Middle frontal gyrus (tissue), 1 donor: ENCODE results near the gene JCAD.

Experiments used
- DNase-seq: peaks from one replicate; pipeline ENCODE4 v3.0.0-alpha.2; 2015; ENCODE audit warnings: low spot score; ENCODE audit errors: extremely low spot score

Gene JCAD

GRCh38 chr10:30045961-30046360 is 13.4 kb downstream of the JCAD start:
- DNase-seq, result no peak

DNA sequence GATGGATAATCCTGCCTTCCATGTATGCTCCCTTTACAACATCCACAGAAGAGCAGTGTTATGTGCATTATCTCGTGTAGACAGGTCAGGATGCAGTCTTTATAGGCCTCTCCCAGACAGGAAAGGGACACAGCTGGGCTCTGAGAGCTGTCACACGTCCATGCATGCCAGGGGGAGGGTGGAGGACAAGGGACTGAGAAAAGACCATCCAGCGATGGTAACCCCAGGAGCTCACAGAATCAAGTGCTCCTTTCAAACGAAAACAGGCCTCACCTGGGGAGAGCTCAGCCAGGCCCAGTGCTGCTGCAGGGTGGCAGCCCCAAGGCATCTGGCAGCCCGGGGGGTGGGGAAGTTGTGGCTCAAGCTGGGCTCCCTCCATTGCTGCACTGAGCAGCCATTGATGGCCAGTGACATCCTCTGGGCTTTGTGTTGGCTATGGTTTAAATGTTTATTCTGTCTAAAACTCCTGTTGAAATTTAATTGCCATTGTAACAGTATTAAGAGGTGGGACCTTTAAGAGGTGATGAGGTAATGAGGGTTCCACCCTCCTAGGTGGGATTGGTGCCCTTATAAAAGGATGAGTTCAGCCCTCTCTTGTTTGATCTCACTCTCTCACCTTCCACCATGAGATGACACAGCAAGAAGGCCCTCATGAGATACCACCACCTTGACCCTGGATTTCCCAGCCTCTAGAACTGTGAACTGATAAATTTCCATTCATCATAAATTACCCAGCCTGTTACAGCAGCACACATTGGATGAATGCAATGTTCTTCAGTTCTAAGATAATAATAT is 15.7 kb downstream of the JCAD start:
- DNase-seq, result no peak

DNA sequence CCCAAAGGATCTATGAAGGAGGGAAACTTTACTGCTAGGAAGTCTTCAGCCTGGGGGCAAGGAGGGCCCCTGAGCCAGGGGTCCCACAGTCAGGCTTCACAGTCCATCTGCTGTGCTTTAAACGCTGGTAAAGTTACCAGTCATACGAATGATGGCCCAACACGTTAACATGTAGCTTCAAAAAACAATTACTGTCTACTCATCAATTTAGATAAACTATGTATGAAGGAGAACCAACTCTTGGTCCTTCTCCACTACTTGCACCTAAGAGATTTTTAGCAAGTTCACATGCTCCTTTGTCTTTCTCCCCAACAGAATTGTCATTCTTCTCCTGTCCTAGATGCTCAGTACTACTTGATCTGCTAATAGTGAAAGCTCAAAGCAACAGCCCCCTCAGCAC is 16.6 kb downstream of the JCAD start:
- DNase-seq, result no peak

GRCh38 chr10:30041196-30042105 is 17.9 kb downstream of the JCAD start:
- DNase-seq, result no peak

DNA sequence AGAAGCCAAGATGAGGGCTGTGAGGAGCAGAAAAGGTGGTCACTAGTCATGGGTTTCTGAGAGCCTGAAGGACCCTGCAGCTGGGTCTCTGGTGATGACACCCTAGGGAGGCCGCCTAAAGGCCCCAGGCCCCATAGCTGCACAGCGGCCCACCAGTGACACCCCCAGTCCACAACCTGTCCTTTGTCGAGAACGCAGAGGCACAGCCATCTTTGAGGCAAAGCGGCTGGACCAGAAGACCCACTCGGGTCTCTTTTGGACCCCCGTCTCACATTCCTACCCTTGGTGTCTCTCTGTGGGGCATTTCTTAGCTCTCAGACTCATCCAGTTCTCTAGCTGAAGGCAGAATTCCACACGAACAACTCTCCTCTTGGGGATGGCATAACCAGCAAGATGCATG is 18.8 kb downstream of the JCAD start:
- DNase-seq, result no peak

- no peak for DNase-seq
Observed at GRCh38 chr10:30039988-30040387, 19.4 kb downstream of the JCAD start.

DNA sequence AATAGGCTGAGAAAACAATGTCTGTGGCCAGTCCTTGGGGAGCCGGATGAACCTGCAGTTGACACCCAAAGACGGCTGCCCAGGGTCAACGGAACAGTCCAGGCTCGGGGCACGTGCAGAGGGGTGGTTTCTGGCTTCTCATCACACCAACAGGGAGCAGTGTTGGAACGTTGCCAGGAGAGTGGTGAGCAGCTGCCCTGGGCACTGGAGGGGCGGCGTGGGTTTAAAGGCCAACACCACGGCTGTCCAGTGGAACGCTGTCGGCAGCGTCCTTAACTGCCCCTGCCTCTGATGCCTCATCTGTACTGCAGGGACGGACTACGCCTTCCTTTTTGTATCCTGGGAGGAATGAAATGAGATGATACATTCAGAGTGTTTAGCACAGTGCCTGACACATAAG is 19.8 kb downstream of the JCAD start:
- DNase-seq, result no peak

- no peak for DNase-seq
Observed at GRCh38 chr10:30038781-30039536, 20.4 kb downstream of the JCAD start.

GRCh38 chr10:30037620-30038336 is 21.6 kb downstream of the JCAD start:
- DNase-seq, result no peak

DNA sequence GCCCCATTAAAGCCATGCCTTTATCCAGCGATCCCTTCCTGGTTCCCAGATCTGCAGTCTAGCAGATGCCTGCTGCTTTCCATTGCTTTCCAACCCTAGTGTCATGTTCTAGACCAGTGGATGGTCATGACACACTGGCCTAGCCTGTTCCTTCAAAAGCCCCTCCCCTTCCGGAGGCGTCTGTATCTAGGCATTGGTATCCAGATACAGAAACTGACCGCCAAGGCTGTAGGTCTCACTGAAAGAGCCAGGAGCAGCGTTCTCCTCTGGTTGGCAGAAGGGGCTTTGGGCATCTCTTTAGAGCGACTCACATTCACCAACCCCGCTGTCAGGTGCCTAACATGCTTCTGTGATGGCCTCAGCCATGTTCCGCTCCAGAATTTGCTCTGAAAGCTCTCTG is 22.6 kb downstream of the JCAD start:
- DNase-seq, result no peak

- DNase-seq, result no peak
Observed at GRCh38 chr10:30036341-30036740, 23.0 kb downstream of the JCAD start.

- DNase-seq, result no peak
Observed at GRCh38 chr10:30034433-30035137, 24.8 kb downstream of the JCAD start.

- DNase-seq, result no peak
Observed at GRCh38 chr10:30032125-30032524, 27.3 kb downstream of the JCAD start.

DNA sequence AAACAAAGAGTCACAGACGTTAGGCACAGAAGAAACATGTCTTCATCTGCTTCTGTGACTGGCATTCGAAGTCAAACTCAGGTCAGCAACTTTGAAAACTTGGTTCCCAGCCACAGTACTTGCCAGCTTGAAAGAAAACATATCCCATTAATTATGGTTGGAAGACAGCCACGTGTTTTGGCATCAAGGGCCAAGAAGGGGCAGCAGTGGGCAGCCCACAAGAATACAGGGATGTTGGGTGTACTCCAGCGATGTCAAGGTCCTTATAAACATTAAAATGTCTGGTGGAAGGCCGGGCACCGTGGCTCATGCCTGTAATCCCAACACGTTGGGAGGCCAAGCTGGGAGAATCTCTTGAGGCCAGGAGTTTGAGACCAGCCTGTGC is 29.5 kb downstream of the JCAD start:
- DNase-seq, result no peak

GRCh38 chr10:30029164-30029871 is 30.1 kb downstream of the JCAD start:
- no peak for DNase-seq

DNA sequence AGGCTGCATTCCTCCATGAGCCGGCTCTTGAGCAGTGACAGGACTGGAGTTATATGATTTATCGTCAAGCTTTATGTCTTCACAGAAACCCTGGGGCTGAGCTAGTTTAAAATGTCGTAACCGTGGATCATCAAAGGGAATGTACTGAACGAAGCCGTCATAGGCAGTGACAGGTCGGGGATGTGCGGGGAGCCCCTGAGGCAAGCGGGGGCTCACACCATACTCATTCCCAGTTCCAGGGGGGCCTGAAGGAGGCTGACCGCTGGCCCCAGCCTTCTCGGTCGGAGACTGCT is 30.7 kb downstream of the JCAD start:
- DNase-seq, result no peak

- DNase-seq, result no peak
Observed at GRCh38 chr10:30028006-30028737, 31.2 kb downstream of the JCAD start.

DNA sequence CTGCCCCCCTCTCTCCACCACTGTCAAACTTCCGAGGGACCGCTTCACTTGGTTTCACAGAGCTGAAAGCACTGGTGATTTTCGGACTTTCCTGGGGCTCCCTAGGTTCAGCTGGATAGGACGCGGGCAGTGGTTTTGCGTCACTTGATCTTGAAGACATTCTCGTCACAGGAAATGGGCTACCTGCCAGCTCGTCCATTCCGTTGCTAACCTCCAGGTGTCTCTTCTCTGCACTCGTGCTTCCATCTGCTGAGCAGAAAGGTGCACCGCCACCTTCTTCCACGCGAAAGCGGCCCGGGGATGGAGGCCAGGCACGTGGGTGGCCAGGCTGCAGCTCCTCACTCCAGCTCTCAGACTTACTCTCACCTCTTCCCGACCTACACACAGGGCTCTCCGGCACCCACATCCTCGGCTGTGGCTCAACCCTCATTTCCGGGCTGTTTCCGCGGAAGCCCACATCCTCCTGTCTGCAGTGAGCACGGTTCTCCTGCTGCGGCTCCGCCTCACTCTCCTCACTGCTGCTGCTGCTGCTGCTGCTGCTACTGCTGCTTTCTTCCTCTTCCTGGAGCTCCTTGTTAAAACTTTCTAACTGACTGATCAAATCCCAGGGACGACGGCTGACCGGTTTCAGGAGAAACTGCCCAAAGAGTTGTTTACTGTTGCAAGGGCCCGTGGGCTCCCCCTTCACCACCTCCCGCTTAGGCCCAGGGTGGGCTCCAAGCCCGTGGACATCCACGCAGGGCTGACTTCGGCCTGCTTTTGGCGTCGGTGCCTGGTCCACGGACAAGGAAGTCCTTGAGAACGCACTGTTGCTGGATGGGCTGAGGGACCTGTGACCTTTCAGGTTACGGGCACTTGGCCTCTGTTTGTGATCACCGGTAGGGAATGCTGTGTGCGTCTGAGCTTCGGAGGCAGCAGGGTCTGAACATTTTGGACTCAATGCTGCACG is 32.1 kb downstream of the JCAD start:
- DNase-seq, result no peak
